Mesendoderm (in vitro differentiated cells): ENCODE data around the gene CREB5.
"Not testable (repeated sequence)": the region's sequence is repeated elsewhere in the genome, so short reads cannot be mapped to it uniquely, and the experiment has no call there.

Experiments used
- DNase-seq: peaks from one replicate; pipeline ENCODE4 v3.0.0; 2013
- H2AK5ac ChIP-seq: 2 replicates; pipeline ENCODE4 v1.6.1; 2013; ENCODE audit warnings: low read length, inconsistent platforms
- H2BK120ac ChIP-seq: 2 replicates; pipeline ENCODE4 v1.6.1; 2013; ENCODE audit warnings: low read depth, mild to moderate bottlenecking, low read length, moderate library complexity, mixed read lengths
- H2BK15ac ChIP-seq: replicated peaks from 2 replicates; pipeline ENCODE4 v1.6.1; 2013; ENCODE audit warnings: low read depth, mild to moderate bottlenecking, moderate library complexity
- H2BK5ac ChIP-seq: 2 replicates; pipeline ENCODE4 v1.6.1; 2013; ENCODE audit warnings: low read length, inconsistent platforms
- H3K18ac ChIP-seq: 2 replicates; pipeline ENCODE4 v1.6.1; 2013; ENCODE audit warnings: mild to moderate bottlenecking, low read length, mixed read lengths
- H3K23ac ChIP-seq: one replicate; pipeline ENCODE4 v1.6.1; 2013; ENCODE audit warnings: low read length
- H3K27ac ChIP-seq: 2 replicates; pipeline ENCODE4 v1.5.1; 2013; ENCODE audit warnings: low read depth, mild to moderate bottlenecking, inconsistent platforms, low read length, moderate library complexity
- H3K27me3 ChIP-seq: 2 replicates; pipeline ENCODE4 v1.6.1; 2013; ENCODE audit warnings: low read length, control low read depth, mild to moderate bottlenecking, inconsistent platforms; ENCODE audit not compliant: insufficient read depth, poor library complexity
- H3K36me3 ChIP-seq: 2 replicates; pipeline ENCODE4 v1.6.1; 2013; ENCODE audit warnings: low read length, inconsistent platforms; ENCODE audit not compliant: control insufficient read depth, insufficient read depth
- H3K4ac ChIP-seq: one replicate; pipeline ENCODE4 v1.6.1; 2013; ENCODE audit warnings: low read depth, mild to moderate bottlenecking, low read length, moderate library complexity
- H3K4me1 ChIP-seq: 2 replicates; pipeline ENCODE4 v1.6.1; 2013; ENCODE audit warnings: low read depth, low read length, inconsistent platforms; ENCODE audit not compliant: control insufficient read depth
- H3K4me2 ChIP-seq: 2 replicates; pipeline ENCODE4 v1.6.1; 2013; ENCODE audit warnings: low read length
- H3K4me3 ChIP-seq: 2 replicates; pipeline ENCODE4 v1.5.1; 2013; ENCODE audit warnings: mild to moderate bottlenecking, low read length
- H3K56ac ChIP-seq: one replicate; pipeline ENCODE4 v1.6.1; 2013; ENCODE audit warnings: low read length
- H3K79me1 ChIP-seq: 2 replicates; pipeline ENCODE4 v1.6.1; 2013; ENCODE audit warnings: low read length, inconsistent platforms
- H3K79me2 ChIP-seq: 2 replicates; pipeline ENCODE4 v1.6.1; 2013; ENCODE audit warnings: mild to moderate bottlenecking, low read length; ENCODE audit not compliant: control insufficient read depth, insufficient read depth
- H3K9ac ChIP-seq: 2 replicates; pipeline ENCODE4 v1.6.1; 2013; ENCODE audit warnings: low read length, inconsistent platforms
- H4K5ac ChIP-seq: one replicate; pipeline ENCODE4 v1.6.1; 2013; ENCODE audit warnings: low read length
- H4K8ac ChIP-seq: one replicate; pipeline ENCODE4 v1.6.1; 2013; ENCODE audit warnings: low read depth, mild to moderate bottlenecking, control low read depth, low read length, moderate library complexity
- WGBS: extraction: QIAGEN DNeasy Blood & Tissue Kit; methylation state at CpG from one replicate; pipeline ENCODE4 v1.1.7; 2013; ENCODE audit warnings: low lambda C conversion rate, missing lambda C conversion rate; ENCODE audit not compliant: insufficient coverage; ENCODE audit errors: extremely low coverage; 5-methylcytosine and 5-hydroxymethylcytosine counted together

The CREB5 gene

DNA sequence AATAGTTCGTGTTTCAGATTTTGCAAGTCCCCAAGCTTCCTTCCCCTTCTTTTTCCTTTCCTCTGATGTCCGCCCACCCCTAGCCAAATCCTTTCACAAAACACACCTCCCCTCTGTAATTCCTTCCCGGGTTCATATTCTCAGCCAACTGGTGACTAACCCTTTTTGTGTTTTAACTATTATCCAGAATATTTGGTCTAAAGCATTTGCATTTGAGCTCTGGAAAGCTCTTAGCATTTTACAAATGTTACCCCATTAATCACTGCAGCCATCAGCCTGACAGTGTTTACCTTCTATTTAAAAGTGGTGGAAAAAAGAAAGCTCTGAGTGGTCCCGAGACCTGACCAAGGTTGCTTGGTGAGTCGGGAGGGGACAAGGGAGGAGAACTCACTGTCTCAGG, 139.0 kb downstream of the CREB5 start:
- H3K36me3 ChIP-seq, result no peaks in the 10 kb centered on the region
- no peak overlapping the region for H4K5ac ChIP-seq
- H2BK15ac ChIP-seq, result no peak overlapping the region
- no peak overlapping the region for H3K23ac ChIP-seq
- H3K4ac ChIP-seq, result no peak overlapping the region
- no peak overlapping the region for H3K4me3 ChIP-seq
- no peaks in the 10 kb centered on the region for H3K79me2 ChIP-seq
- H3K9ac ChIP-seq, result no peak overlapping the region
- H2BK5ac ChIP-seq, result no peak overlapping the region
- no peak for DNase-seq
- no peaks in the 10 kb centered on the region for H3K4me1 ChIP-seq
- no peak overlapping the region for H3K4me2 ChIP-seq
- H3K56ac ChIP-seq, result no peak overlapping the region
- H2BK120ac ChIP-seq, result no peak overlapping the region
- H2AK5ac ChIP-seq, result no peak overlapping the region
- no peak overlapping the region for H3K18ac ChIP-seq
- H3K79me1 ChIP-seq, result no peaks in the 10 kb centered on the region
- H3K27me3 ChIP-seq, result no peaks in the 10 kb centered on the region
- whole genome bisulfite sequencing, result no CpG with 5 or more reads among the region's 5 CpGs
- no peak overlapping the region for H4K8ac ChIP-seq
- H3K27ac ChIP-seq, result no peak overlapping the region

DNA sequence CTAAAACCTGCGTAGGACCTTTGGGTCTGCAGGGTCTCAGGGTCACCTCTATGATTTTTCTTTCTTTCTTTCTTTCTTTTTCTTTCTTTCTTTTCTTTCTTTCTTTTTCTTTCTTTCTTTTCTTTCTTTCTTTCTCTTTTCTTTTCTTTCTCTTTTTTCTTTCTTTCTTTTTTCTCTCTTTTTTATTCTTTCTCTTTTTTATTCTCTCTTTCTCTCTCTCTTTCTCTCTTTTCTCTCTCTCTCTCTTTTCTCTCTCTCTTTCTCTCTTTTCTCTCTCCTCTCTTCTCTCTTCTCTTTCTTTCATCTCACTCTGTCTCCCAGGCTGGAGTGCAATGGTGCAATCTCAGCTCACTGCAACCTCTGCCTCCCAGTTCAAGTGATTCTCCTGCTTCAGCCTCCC, 139.4 kb downstream of the CREB5 start:
- H3K36me3 ChIP-seq, H3K4ac ChIP-seq, H3K18ac ChIP-seq, H3K23ac ChIP-seq, H2BK5ac ChIP-seq, H3K56ac ChIP-seq, H3K9ac ChIP-seq, H3K27ac ChIP-seq, H3K4me3 ChIP-seq, H3K4me2 ChIP-seq, H4K5ac ChIP-seq, H2BK120ac ChIP-seq, H3K27me3 ChIP-seq, H3K79me1 ChIP-seq, H2AK5ac ChIP-seq, H3K79me2 ChIP-seq, H4K8ac ChIP-seq, H2BK15ac ChIP-seq, DNase-seq, H3K4me1 ChIP-seq: not testable (repeated sequence)
- no CpG with 5 or more reads among the region's 1 CpG for WGBS

- no peaks in the 10 kb centered on the region for H3K79me2 ChIP-seq
- no peak overlapping the region for H3K9ac ChIP-seq
- no peaks in the 10 kb centered on the region for H3K79me1 ChIP-seq
- H4K8ac ChIP-seq, result no peak overlapping the region
- no peak overlapping the region for H3K56ac ChIP-seq
- no peak overlapping the region for H3K18ac ChIP-seq
- H2BK15ac ChIP-seq, result no peak overlapping the region
- no peak overlapping the region for H3K4ac ChIP-seq
- H2BK5ac ChIP-seq, result no peak overlapping the region
- H3K27me3 ChIP-seq, result no peaks in the 10 kb centered on the region
- no peak overlapping the region for H2BK120ac ChIP-seq
- no peak for DNase-seq
- peaks cover 2% of the 10 kb centered on the region for H3K4me1 ChIP-seq
- no peak overlapping the region for H2AK5ac ChIP-seq
- no peaks in the 10 kb centered on the region for H3K36me3 ChIP-seq
- no peak overlapping the region for H4K5ac ChIP-seq
- H3K23ac ChIP-seq, result no peak overlapping the region
- H3K4me3 ChIP-seq, result no peak overlapping the region
- no peak overlapping the region for H3K27ac ChIP-seq
- WGBS, result no CpG with 5 or more reads among the region's 4 CpGs
- H3K4me2 ChIP-seq, result no peak overlapping the region
These were observed 142.6 kb downstream of the CREB5 start for GRCh38 chr7:28554802-28555471.

- Histone ChIP-seq H3K4me1 (peaks cover 2% of the 10 kb centered on the region), H2BK5ac (no peak overlapping the region), H4K5ac (no peak overlapping the region), H3K79me2 (no peaks in the 10 kb centered on the region), H3K4me3 (no peak overlapping the region), H3K18ac (no peak overlapping the region), H4K8ac (no peak overlapping the region), H3K27ac (no peak overlapping the region), H3K4me2 (no peak overlapping the region), H2AK5ac (no peak overlapping the region), H3K79me1 (no peaks in the 10 kb centered on the region), H3K23ac (no peak overlapping the region), H3K56ac (no peak overlapping the region), H3K4ac (no peak overlapping the region), H3K9ac (no peak overlapping the region), H3K36me3 (no peaks in the 10 kb centered on the region), H2BK15ac (no peak overlapping the region), H2BK120ac (no peak overlapping the region), H3K27me3 (no peaks in the 10 kb centered on the region)
- WGBS, result no CpG with 5 or more reads among the region's 8 CpGs
- DNase-seq, result no peak
These were observed 143.7 kb downstream of the CREB5 start for GRCh38 chr7:28556025-28556424.

DNA sequence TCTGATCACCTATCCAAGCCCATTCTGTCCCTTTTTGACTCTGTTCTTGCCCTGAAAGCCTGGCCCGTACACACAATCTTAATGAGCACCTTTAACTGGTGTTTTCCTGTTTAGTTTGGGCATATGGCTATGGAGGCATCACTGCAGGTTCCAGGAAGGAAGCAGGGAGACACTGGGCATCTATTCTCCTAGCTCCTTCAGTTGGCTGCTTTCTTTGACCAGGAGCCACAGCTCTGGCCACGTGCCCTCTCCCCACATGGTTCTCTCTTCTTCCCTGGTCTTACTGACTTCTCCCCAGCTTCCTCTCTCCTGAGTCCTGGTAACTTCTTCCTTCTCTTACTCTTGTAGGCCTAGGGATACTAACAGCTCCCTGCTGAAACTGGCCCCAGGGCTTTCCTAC, 144.4 kb downstream of the CREB5 start:
- Histone ChIP-seq H2AK5ac (no peak overlapping the region), H2BK15ac (no peak overlapping the region), H3K4me3 (no peak overlapping the region), H3K23ac (no peak overlapping the region), H3K36me3 (no peaks in the 10 kb centered on the region), H3K4ac (no peak overlapping the region), H3K56ac (no peak overlapping the region), H4K8ac (no peak overlapping the region), H3K4me2 (no peak overlapping the region), H4K5ac (no peak overlapping the region), H3K4me1 (peaks cover 2% of the 10 kb centered on the region), H3K79me2 (no peaks in the 10 kb centered on the region), H3K27ac (no peak overlapping the region), H3K18ac (no peak overlapping the region), H2BK120ac (no peak overlapping the region), H3K9ac (no peak overlapping the region), H3K27me3 (no peaks in the 10 kb centered on the region), H3K79me1 (no peaks in the 10 kb centered on the region), H2BK5ac (no peak overlapping the region)
- no CpG with 5 or more reads among the region's 2 CpGs for WGBS
- DNase-seq, result no peak

- Histone ChIP-seq H3K56ac (no peak overlapping the region), H4K8ac (no peak overlapping the region), H3K4me3 (no peak overlapping the region), H3K9ac (no peak overlapping the region), H3K27ac (no peak overlapping the region), H2BK15ac (no peak overlapping the region), H3K79me2 (no peaks in the 10 kb centered on the region), H3K4ac (no peak overlapping the region), H3K23ac (no peak overlapping the region), H4K5ac (no peak overlapping the region), H3K27me3 (no peaks in the 10 kb centered on the region), H3K4me2 (no peak overlapping the region), H2BK120ac (no peak overlapping the region), H3K4me1 (peaks cover 2% of the 10 kb centered on the region), H2BK5ac (no peak overlapping the region), H2AK5ac (no peak overlapping the region), H3K79me1 (no peaks in the 10 kb centered on the region), H3K36me3 (no peaks in the 10 kb centered on the region), H3K18ac (no peak overlapping the region)
- DNase-seq, result no peak
- no CpG with 5 or more reads among the region's 1 CpG for WGBS
These were observed 145.9 kb downstream of the CREB5 start for GRCh38 chr7:28558236-28558635.
